ENCODE results near the gene ONECUT3. TPM values are rescaled to one million over a fixed set of nuclear protein-coding genes. Genes with fewer than 3 reads are reported as not detected.

Gene ONECUT3
- total RNA-seq, 1 donor from 2014 or later = 0.09 TPM

DNA sequence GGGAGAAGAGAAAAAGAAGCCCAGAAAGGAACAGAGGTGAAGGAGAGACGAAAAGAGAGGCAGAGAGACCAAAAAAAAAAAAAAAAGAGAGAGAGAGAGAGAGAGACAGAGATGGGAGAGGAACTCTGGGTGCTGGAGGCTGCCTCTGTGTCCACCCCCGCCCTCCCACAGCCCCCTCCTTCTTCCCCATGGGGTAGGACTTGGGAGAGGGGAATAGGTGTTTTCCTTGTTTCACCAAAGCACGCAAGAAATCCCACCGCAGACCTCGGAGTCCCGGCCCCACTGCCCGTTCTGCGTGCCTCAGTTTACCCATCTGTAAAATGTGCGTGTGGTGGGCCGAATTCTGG lies 4.9 kb downstream of the ONECUT3 start:
- Histone ChIP-seq H3K4me2 (peak overlapping the region; percentile 48), H3F3A (ENCODE audit: low read depth) (peaks cover 16% of the 10 kb centered on the region), H3K4me3 (no peak overlapping the region), H3K79me2 (ENCODE audit: low read depth) (no peaks in the 10 kb centered on the region), H4K20me1 (ENCODE audit: low read depth) (peaks cover 73% of the 10 kb centered on the region), H3K27me3 (peaks cover 100% of the 10 kb centered on the region), H3K4me1 (peaks cover 13% of the 10 kb centered on the region), H2AFZ (replicated peaks) (no peak overlapping the region), H3K36me3 (no peaks in the 10 kb centered on the region), H3K9ac (no peak overlapping the region), H3K9me3 (ENCODE audit: low read depth) (no peaks in the 10 kb centered on the region), H3K27ac (no peak overlapping the region)
- DNase-seq (ENCODE audit: low spot score) = no peak
- H3K9me3 Mint-ChIP-seq = no peaks in the 10 kb centered on the region
- H3K4me3 Mint-ChIP-seq = no peak overlapping the region
- H3K27me3 Mint-ChIP-seq (ENCODE audit: insufficient read depth, low read depth) = peaks cover 64% of the 10 kb centered on the region
- no peaks in the 10 kb centered on the region for H3K36me3 Mint-ChIP-seq
- TF ChIP-seq CTCF (IDR thresholded peaks at IDR 0.05) (no peak), EZH2 (IDR thresholded peaks at IDR 0.05) (no peak), EZH2phosphoT487 (IDR thresholded peaks at IDR 0.05) (no peak)
- H3K27ac Mint-ChIP-seq = no peak overlapping the region
- H3K4me1 Mint-ChIP-seq = peaks cover 6% of the 10 kb centered on the region

- H4K20me1 ChIP-seq (ENCODE audit: low read depth) = peaks cover 73% of the 10 kb centered on the region
- H3K4me1 Mint-ChIP-seq = peaks cover 9% of the 10 kb centered on the region
- no peak overlapping the region for H3K27ac ChIP-seq
- H3K36me3 ChIP-seq = no peaks in the 10 kb centered on the region
- H3K27ac Mint-ChIP-seq = no peak overlapping the region
- peaks cover 16% of the 10 kb centered on the region for H3F3A ChIP-seq (ENCODE audit: low read depth)
- no peaks in the 10 kb centered on the region for H3K9me3 Mint-ChIP-seq
- H3K79me2 ChIP-seq (ENCODE audit: low read depth) = no peaks in the 10 kb centered on the region
- DNase-seq (ENCODE audit: low spot score) = no peak
- no peaks in the 10 kb centered on the region for H3K36me3 Mint-ChIP-seq
- H2AFZ ChIP-seq (replicated peaks) = no peak overlapping the region
- H3K4me3 ChIP-seq = no peak overlapping the region
- TF ChIP-seq EZH2 (IDR thresholded peaks at IDR 0.05) (no peak), EZH2phosphoT487 (IDR thresholded peaks at IDR 0.05) (no peak), CTCF (IDR thresholded peaks at IDR 0.05) (no peak)
- H3K27me3 Mint-ChIP-seq (ENCODE audit: insufficient read depth, low read depth) = peaks cover 74% of the 10 kb centered on the region
- H3K27me3 ChIP-seq = peaks cover 100% of the 10 kb centered on the region
- peak overlapping the region; percentile 35 for H3K4me3 Mint-ChIP-seq
- no peak overlapping the region for H3K9ac ChIP-seq
- no peak overlapping the region for H3K4me2 ChIP-seq
- H3K9me3 ChIP-seq (ENCODE audit: low read depth) = no peaks in the 10 kb centered on the region
- H3K4me1 ChIP-seq = peaks cover 13% of the 10 kb centered on the region
Observed at GRCh38 chr19:1758959-1759903, 5.9 kb downstream of the ONECUT3 start.

DNA sequence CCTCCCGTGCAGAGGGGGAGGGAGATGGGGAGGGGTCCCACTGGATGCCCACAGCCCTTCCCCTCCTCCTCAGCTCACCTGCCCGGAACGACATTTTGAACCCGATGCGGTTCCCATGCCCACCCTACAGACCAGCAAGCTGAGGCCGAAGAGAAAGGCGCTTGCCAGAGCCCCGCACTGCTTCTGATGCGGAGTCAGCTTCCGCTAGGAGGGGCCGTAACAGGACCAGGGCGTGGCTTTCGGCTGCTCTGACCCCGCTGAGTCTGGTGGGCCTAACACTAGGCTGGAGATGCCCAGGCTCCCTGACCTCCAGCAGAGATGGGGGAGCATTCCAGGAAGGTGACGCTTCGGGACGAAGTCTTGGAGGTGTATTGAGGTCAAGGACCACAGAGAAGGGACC lies 6.7 kb downstream of the ONECUT3 start:
- no peaks in the 10 kb centered on the region for H3K9me3 ChIP-seq (ENCODE audit: low read depth)
- Mint-ChIP-seq H3K9me3 (no peaks in the 10 kb centered on the region), H3K4me3 (no peak overlapping the region), H3K27ac (no peak overlapping the region), H3K4me1 (peaks cover 9% of the 10 kb centered on the region), H3K27me3 (ENCODE audit: insufficient read depth, low read depth) (peaks cover 76% of the 10 kb centered on the region), H3K36me3 (no peaks in the 10 kb centered on the region)
- H4K20me1 ChIP-seq (ENCODE audit: low read depth) = peaks cover 67% of the 10 kb centered on the region
- peaks cover 11% of the 10 kb centered on the region for H3F3A ChIP-seq (ENCODE audit: low read depth)
- H3K4me3 ChIP-seq = no peak overlapping the region
- H2AFZ ChIP-seq (replicated peaks) = no peak overlapping the region
- H3K79me2 ChIP-seq (ENCODE audit: low read depth) = no peaks in the 10 kb centered on the region
- H3K9ac ChIP-seq = no peak overlapping the region
- H3K27ac ChIP-seq = no peak overlapping the region
- H3K27me3 ChIP-seq = peaks cover 100% of the 10 kb centered on the region
- DNase-seq (ENCODE audit: low spot score) = peak; percentile 59
- no peak overlapping the region for H3K4me2 ChIP-seq
- TF ChIP-seq CTCF (IDR thresholded peaks at IDR 0.05) (no peak), EZH2phosphoT487 (IDR thresholded peaks at IDR 0.05) (peak; percentile 1)
- no peaks in the 10 kb centered on the region for H3K36me3 ChIP-seq
- H3K4me1 ChIP-seq = peaks cover 9% of the 10 kb centered on the region
